A549 (cell line): Measurements from ENCODE around the gene ITSN1. TPM values are rescaled to one million over a fixed set of nuclear protein-coding genes. Genes with fewer than 3 reads are reported as not detected.

Experiments
- ATAC-seq, 2 experiments: fragments of 200-7000 bp in 1 of 2; fragments of >200 bp in 1 of 2; cut with Nextera tagmentation in 1 of 2; cut with Tn5 transposase in 1 of 2; 3 replicates each; pipeline versions ENCODE4 v1.8.0 to v1.9.1; 2018 to 2020; ENCODE audit warnings: mild to moderate bottlenecking in 1 of 2, moderate library complexity in 1 of 2
- CTCF ChIA-PET: fragments of 300-600 bp; sonication (Branson Sonifier 250); formaldehyde crosslinking; extraction: SDS; loops from one replicate; lab custom pipeline; 2021; ENCODE audit warnings: antibody characterized with exemption, inconsistent platforms; lab: Yijun Ruan, JAX
- POLR2A ChIA-PET: fragments of 350-600 bp; formaldehyde crosslinking; extraction: SDS; loops from one replicate; lab custom pipeline; 2021; ENCODE audit warnings: antibody characterized with exemption, inconsistent platforms; lab: Yijun Ruan, JAX
- DNase-seq, 2 experiments: peaks; one replicate each; pipeline versions ENCODE4 v3.0.0 to v3.0.0-alpha.2; 2011 to 2016; ENCODE audit warnings: low read depth in 1 of 2, low spot score in 1 of 2
- FAIRE-seq: peaks from 2 replicates; lab custom pipeline; 2011; peaks lifted over from hg19 to GRCh38; lab: Jason Lieb, UNC
- H3K27ac ChIP-seq, 2 experiments: fragments of >200 bp; sonication (Bioruptor Twin); formaldehyde crosslinking; 3 replicates each; pipeline ENCODE4 v1.5.1; 2016 to 2017
- H3K4me1 ChIP-seq: fragments of >200 bp; sonication (Bioruptor Twin); formaldehyde crosslinking; 3 replicates; pipeline ENCODE4 v1.6.1; 2016
- H3K4me2 ChIP-seq: fragments of >200 bp; sonication (Bioruptor Twin); formaldehyde crosslinking; 3 replicates; pipeline ENCODE4 v1.6.1; 2016
- H3K4me3 ChIP-seq: fragments of >200 bp; sonication (Bioruptor Twin); formaldehyde crosslinking; 3 replicates; pipeline ENCODE4 v1.5.1; 2016
- H3K9me3 ChIP-seq: fragments of >200 bp; sonication (Bioruptor Twin); formaldehyde crosslinking; 3 replicates; pipeline ENCODE4 v1.6.1; 2016
- BCL3 ChIP-seq: fragments of >200 bp; sonication (Bioruptor Twin); formaldehyde crosslinking; IDR thresholded peaks from 3 replicates; pipeline ENCODE4 v1.6.1; 2016
- BHLHE40 ChIP-seq: IDR thresholded peaks from 2 replicates; pipeline ENCODE4 v1.6.1; 2012; ENCODE audit warnings: low read depth, low read length, inconsistent platforms
- CBX8 ChIP-seq: fragments of 200-600 bp; sonication (generic); IDR thresholded peaks from 2 replicates; pipeline ENCODE4 v1.6.1; 2016
- CEBPB ChIP-seq, 2 experiments: fragments of >200 bp in 1 of 2; sonication (Bioruptor Twin) in 1 of 2; formaldehyde crosslinking in 1 of 2; IDR thresholded peaks; 2 replicates each; pipeline ENCODE4 v1.6.1; 2012 to 2016
- CHD2 ChIP-seq: fragments of 150-350 bp; IDR thresholded peaks from 2 replicates; pipeline ENCODE4 v1.6.1; 2014; ENCODE audit warnings: low read length; ENCODE audit not compliant: partially characterized antibody
- CHD4 ChIP-seq: fragments of 200-600 bp; sonication (generic); IDR thresholded peaks from 2 replicates; pipeline ENCODE4 v1.6.1; 2016; ENCODE audit warnings: antibody characterized with exemption, mild to moderate bottlenecking, borderline replicate concordance
- EHF ChIP-seq: fragments of 250-450 bp; sonication (Bioruptor Pico); IDR thresholded peaks from 2 replicates; pipeline ENCODE4 v1.5.0; 2020; ENCODE audit warnings: mild to moderate bottlenecking
- EP300 ChIP-seq, 2 experiments: fragments of >200 bp; sonication (Bioruptor Twin); formaldehyde crosslinking; IDR thresholded peaks; 2 replicates in 1 of 2; 3 replicates in 1 of 2; pipeline ENCODE4 v1.6.1; 2016 to 2017
- ESRRA ChIP-seq: fragments of 150-350 bp; IDR thresholded peaks from 2 replicates; pipeline ENCODE4 v1.6.1; 2014; ENCODE audit warnings: mild to moderate bottlenecking, low read length, borderline replicate concordance
- GATA3 ChIP-seq: IDR thresholded peaks from 2 replicates; pipeline ENCODE4 v1.6.1; 2012; ENCODE audit warnings: borderline replicate concordance
- HDAC2 ChIP-seq: fragments of 200-600 bp; sonication (generic); IDR thresholded peaks from 2 replicates; pipeline ENCODE4 v1.6.1; 2016
- HES2 ChIP-seq: fragments of >200 bp; sonication (Bioruptor Twin); formaldehyde crosslinking; IDR thresholded peaks from 2 replicates; pipeline ENCODE4 v1.6.1; 2016
- HMGXB4 ChIP-seq: fragments of 250-450 bp; sonication (Bioruptor Pico); IDR thresholded peaks from 2 replicates; pipeline ENCODE4 v1.5.0; 2021; ENCODE audit warnings: mild to moderate bottlenecking, moderate library complexity, borderline replicate concordance
- HOXB13 ChIP-seq: fragments of 250-450 bp; sonication (Bioruptor Pico); IDR thresholded peaks from 2 replicates; pipeline ENCODE4 v1.5.0; 2020; ENCODE audit warnings: low read depth, mild to moderate bottlenecking, moderate library complexity
- JUN ChIP-seq, 2 experiments: fragments of >200 bp; sonication (Bioruptor Twin); formaldehyde crosslinking; IDR thresholded peaks; 2 replicates in 1 of 2; 3 replicates in 1 of 2; pipeline ENCODE4 v1.6.1; 2016 to 2017
- JUNB ChIP-seq: fragments of >200 bp; sonication (Bioruptor Twin); formaldehyde crosslinking; IDR thresholded peaks from 2 replicates; pipeline ENCODE4 v1.6.1; 2016
- KDM1A ChIP-seq: fragments of 200-600 bp; sonication (generic); IDR thresholded peaks from 2 replicates; pipeline ENCODE4 v1.6.1; 2016; ENCODE audit warnings: low read depth, mild to moderate bottlenecking
- NPAS2 ChIP-seq: fragments of 250-450 bp; sonication (Bioruptor Pico); IDR thresholded peaks from 2 replicates; pipeline ENCODE4 v1.8.0; 2022; ENCODE audit warnings: mild to moderate bottlenecking, moderate library complexity, borderline replicate concordance
- PHF8 ChIP-seq: fragments of 200-600 bp; sonication (generic); IDR thresholded peaks from 2 replicates; pipeline ENCODE4 v1.6.1; 2016; ENCODE audit warnings: low read depth, mild to moderate bottlenecking, antibody characterized with exemption, moderate library complexity, borderline replicate concordance
- POLR2A ChIP-seq: IDR thresholded peaks from 2 replicates; pipeline ENCODE4 v1.6.1; 2012; ENCODE audit warnings: mild to moderate bottlenecking, low read length
- POLR2AphosphoS2 ChIP-seq: conservative IDR thresholded peaks from 2 replicates; pipeline ENCODE4 v1.6.1; 2012; ENCODE audit warnings: low read length, improper control_type of control experiment, inconsistent platforms
- RAD21 ChIP-seq, 2 experiments: fragments of >200 bp in 1 of 2; sonication (Bioruptor Twin) in 1 of 2; formaldehyde crosslinking in 1 of 2; IDR thresholded peaks in 1 of 2; conservative IDR thresholded peaks in 1 of 2; 2 replicates in 1 of 2; 3 replicates in 1 of 2; pipeline ENCODE4 v1.6.1; 2012 to 2018; ENCODE audit warnings: inconsistent platforms in 1 of 2
- RCOR1 ChIP-seq: fragments of 150-350 bp; IDR thresholded peaks from 2 replicates; pipeline ENCODE4 v1.6.1; 2014; ENCODE audit warnings: antibody characterized with exemption, low read length, low read depth
- RFX5 ChIP-seq: fragments of 450-650 bp; IDR thresholded peaks from 2 replicates; pipeline ENCODE4 v1.7.1; 2014; ENCODE audit warnings: antibody characterized with exemption, mild to moderate bottlenecking, moderate library complexity
- RNF2 ChIP-seq: fragments of 200-600 bp; sonication (generic); IDR thresholded peaks from 2 replicates; pipeline ENCODE4 v1.6.1; 2016; ENCODE audit warnings: low read depth, mild to moderate bottlenecking, antibody characterized with exemption, moderate library complexity, borderline replicate concordance
- SMC3 ChIP-seq: fragments of >200 bp; sonication (Bioruptor Twin); formaldehyde crosslinking; IDR thresholded peaks from 3 replicates; pipeline ENCODE4 v1.6.1; 2018; ENCODE audit warnings: inconsistent platforms
- SREBF2 ChIP-seq: fragments of 450-650 bp; IDR thresholded peaks from 2 replicates; pipeline ENCODE4 v1.6.1; 2014; ENCODE audit warnings: mild to moderate bottlenecking, moderate library complexity
- USF2 ChIP-seq: fragments of 450-650 bp; IDR thresholded peaks from 2 replicates; pipeline ENCODE4 v1.6.1; 2014; ENCODE audit warnings: antibody characterized with exemption
- ZC3H11A ChIP-seq: fragments of 450-650 bp; IDR thresholded peaks from 2 replicates; pipeline ENCODE4 v1.6.1; 2014; ENCODE audit warnings: antibody characterized with exemption, mild to moderate bottlenecking
- ZNF302 ChIP-seq: fragments of 250-450 bp; sonication (Bioruptor Pico); IDR thresholded peaks from 2 replicates; pipeline ENCODE4 v1.9.0; 2021; ENCODE audit warnings: inconsistent platforms, mild to moderate bottlenecking, moderate library complexity
- WGBS: methylation state at CpG from one replicate; pipeline ENCODE4 v1.1.6; 2017; ENCODE audit errors: missing lambda C conversion rate; 5-methylcytosine and 5-hydroxymethylcytosine counted together
- polyA plus RNA-seq, 4 experiments: library from polyadenylated mRNA; depleted of rRNA in 3 of 4; stranded (reverse); fragments of >200 nt; fragmentation: RNase III in 1 of 4; extraction: RNeasy Plus Mini Kit Qiagen cat#74134 plus additional on column Dnase treatment in 1 of 4; gene quantifications; 2 replicates in 3 of 4; 3 replicates in 1 of 4; pipeline ENCODE4 v1.2.3, GENCODE V29; 2011 to 2017

ITSN1 gene
- polyA plus RNA-seq, 2 of the 4 experiments (the other 2 are of a cell fraction) = 15.2 to 23.7 TPM

GRCh38 chr21:33731447-33731846, 89.1 kb downstream of the ITSN1 start:
- ChIA-PET POLR2A (no interaction called here), CTCF (no interaction called here)
- ATAC-seq (no peak), DNase-seq (no peak), FAIRE-seq (no peak)
- Histone ChIP-seq H3K27ac (no peak overlapping the region), H3K4me1 (peaks cover 9% of the 10 kb centered on the region; the same call in 1 of the 3 replicates), H3K9me3 (no peaks in the 10 kb centered on the region), H3K4me2 (no peak overlapping the region), H3K4me3 (no peak overlapping the region)
- no peak for TF ChIP-seq JUNB
- TF ChIP-seq HMGXB4 (CRISPR knock-in tag) = no peak
- TF ChIP-seq BCL3 = no peak
- no peak for TF ChIP-seq ZNF302
- no peak for TF ChIP-seq CBX8
- TF ChIP-seq RFX5 = no peak
- no peak for TF ChIP-seq POLR2A
- no peak for TF ChIP-seq EHF (CRISPR knock-in tag)
- no peak for TF ChIP-seq RAD21 (conservative IDR thresholded peaks at IDR 0.05 in 1 of 2, IDR thresholded peaks at IDR 0.05 in 1 of 2)
- TF ChIP-seq JUN (IDR thresholded peaks at IDR 0.05) = no peak
- no peak for TF ChIP-seq NPAS2 (CRISPR knock-in tag)
- TF ChIP-seq POLR2AphosphoS2 = no peak
- no peak for TF ChIP-seq PHF8
- TF ChIP-seq CHD2 = no peak
- no peak for TF ChIP-seq GATA3
- no peak for TF ChIP-seq HDAC2
- 78% methylated on average over 3 of the region's 3 CpGs for WGBS

GRCh38 chr21:33732038-33732437, 89.7 kb downstream of the ITSN1 start:
- ATAC-seq (no peak), DNase-seq (no peak), FAIRE-seq (no peak)
- TF ChIP-seq ZC3H11A (no peak), HOXB13 (CRISPR knock-in tag) (no peak), BHLHE40 (no peak), CHD4 (no peak), ESRRA (no peak), CEBPB (IDR thresholded peaks at IDR 0.05) (no peak), USF2 (no peak), RNF2 (no peak), RAD21 (conservative IDR thresholded peaks at IDR 0.05 in 1 of 2, IDR thresholded peaks at IDR 0.05 in 1 of 2) (no peak), NPAS2 (CRISPR knock-in tag) (no peak), RCOR1 (no peak), KDM1A (no peak), GATA3 (no peak), SMC3 (no peak), CBX8 (no peak), EP300 (IDR thresholded peaks at IDR 0.05) (no peak), SREBF2 (no peak), HES2 (no peak)
- Histone ChIP-seq H3K4me2 (no peak overlapping the region), H3K27ac (no peak overlapping the region), H3K4me3 (no peak overlapping the region), H3K4me1 (peaks cover 9% of the 10 kb centered on the region; the same call in 1 of the 3 replicates), H3K9me3 (no peaks in the 10 kb centered on the region)
- CTCF ChIA-PET = no interaction called here
- 95% methylated on average over 3 of the region's 3 CpGs for WGBS
- POLR2A ChIA-PET = no interaction called here
